Sigmoid colon (tissue), 7 donors: ENCODE results near the gene PIK3R6. TPM values are rescaled to one million over a fixed set of nuclear protein-coding genes. Genes with fewer than 3 reads are reported as not detected.

Source experiments
- DNase-seq: peaks from one replicate; pipeline ENCODE4 v3.0.0-alpha.2; 2019
- H3K27ac ChIP-seq, 4 donors: fragments of 200-600 bp; sonication (generic); one replicate each; pipeline ENCODE4 v1.5.1; 2016 to 2019; ENCODE audit warnings: mild to moderate bottlenecking in 1 of 4
- H3K27me3 ChIP-seq, 3 donors: fragments of 200-600 bp; sonication (generic); one replicate each; pipeline ENCODE4 v1.5.1; 2019; ENCODE audit warnings: mild to moderate bottlenecking in 1 of 3
- H3K36me3 ChIP-seq, 4 donors: fragments of 200-600 bp; sonication (generic); one replicate each; pipeline ENCODE4 v1.5.1; 2016 to 2019
- H3K4me1 ChIP-seq, 4 donors: fragments of 200-600 bp; sonication (generic); one replicate each; pipeline ENCODE4 v1.5.1; 2017 to 2019
- H3K4me3 ChIP-seq, 4 donors: fragments of 200-600 bp; sonication (generic); one replicate each; pipeline ENCODE4 v1.5.1; 2017 to 2019; ENCODE audit warnings: mild to moderate bottlenecking in 2 of 4, moderate library complexity in 1 of 4
- H3K9me3 ChIP-seq, 4 donors: fragments of 200-600 bp in 3 of 4; sonication (generic) in 3 of 4; one replicate each; pipeline versions ENCODE4 v1.5.1 to v1.6.1; 2013 to 2019
- CTCF ChIP-seq, 4 experiments: fragments of 450-650 bp in 3 of 4; fragments of 200-600 bp in 1 of 4; IDR thresholded peaks; one replicate each; pipeline ENCODE4 v1.5.1; 2016 to 2019; ENCODE audit warnings: antibody characterized with exemption in 4 of 4, mild to moderate bottlenecking in 3 of 4, moderate library complexity in 2 of 4
- EP300 ChIP-seq, 4 donors: sonication (generic); formaldehyde crosslinking; IDR thresholded peaks; one replicate each; pipeline ENCODE4 v1.6.1; 2017; ENCODE audit warnings: antibody characterized with exemption in 4 of 4
- POLR2A ChIP-seq, 2 donors: fragments of 450-650 bp; IDR thresholded peaks; one replicate each; pipeline ENCODE4 v1.6.1; 2016; ENCODE audit warnings: antibody characterized with exemption in 2 of 2, mild to moderate bottlenecking in 2 of 2, moderate library complexity in 2 of 2
- POLR2AphosphoS5 ChIP-seq, 4 donors: sonication (generic); formaldehyde crosslinking; IDR thresholded peaks; one replicate each; pipeline ENCODE4 v1.6.1; 2017; ENCODE audit warnings: antibody characterized with exemption in 4 of 4
- WGBS, 2 donors: extraction: QIAGEN DNeasy Blood & Tissue Kit; methylation state at CpG; one replicate each; pipeline ENCODE4 v1.1.7; 2013; 5-methylcytosine and 5-hydroxymethylcytosine counted together
- intact Hi-C: fragments of 100-400 bp; cut with DNase I; formaldehyde crosslinking; loops from one replicate; pipeline ENCODE4 v1.15.1; 2023
- polyA plus RNA-seq, 3 donors: library from polyadenylated mRNA; stranded (reverse); fragments of 200-250 nt; gene quantifications; one replicate each; pipeline ENCODE4 v1.2.3, GENCODE V29; 2013
- total RNA-seq, 4 donors: library from RNA; depleted of rRNA; stranded (reverse); fragments of >200 nt; gene quantifications; one replicate each; pipeline ENCODE4 v1.1.0, GENCODE V29; 2016
- donor health status: healthy with polysubstance abuse.
- donor health status: Bipolar disorder and iron deficiency.
- donor health status: healthy.

Gene PIK3R6
- total and polyA plus RNA-seq, 7 donors: 0.54 to 1.2 (median 0.77) TPM; not detected in 2

DNA sequence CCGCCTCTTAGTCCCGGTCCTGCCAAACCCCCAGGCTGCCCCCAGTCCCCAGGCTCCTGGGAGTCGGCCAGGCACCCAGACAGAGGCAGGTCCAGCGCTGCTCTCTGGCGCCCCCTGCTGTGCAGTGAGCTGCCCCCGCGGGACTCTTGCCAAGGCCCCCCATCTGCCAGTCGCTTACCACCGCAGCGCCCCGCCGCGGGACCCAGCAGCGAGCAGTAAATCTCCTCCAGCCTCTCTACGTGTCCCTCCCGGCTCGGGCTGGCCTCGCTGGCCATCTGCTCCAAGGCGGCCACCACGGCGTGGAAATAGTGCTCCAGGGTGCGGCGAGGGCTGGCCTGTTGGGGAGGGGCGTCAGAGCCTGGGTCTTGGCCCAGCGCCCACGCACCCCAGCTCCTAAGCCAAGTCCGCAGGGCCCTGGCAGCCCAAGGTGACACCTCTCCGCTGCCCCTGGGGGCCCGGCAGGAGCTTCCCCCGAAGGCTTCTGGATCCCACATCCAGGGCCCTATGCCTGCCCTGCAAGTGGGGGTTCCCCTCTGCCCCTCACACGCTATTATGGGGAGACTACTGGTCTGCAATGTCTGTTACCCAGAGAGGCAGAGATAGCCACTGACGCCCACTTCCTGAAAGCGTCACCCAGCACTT is 34.6 kb downstream of the PIK3R6 start:
- no peak for TF ChIP-seq POLR2A (IDR thresholded peaks at IDR 0.05)
- peak in 1 of 4 experiments; percentile 25 for TF ChIP-seq CTCF (IDR thresholded peaks at IDR 0.05)
- TF ChIP-seq EP300 (IDR thresholded peaks at IDR 0.05): no peak
- H3K27me3 ChIP-seq: peaks cover 0 to 57% (median 19%) of the 10 kb centered on the region in 3 donors
- H3K4me3 ChIP-seq: no peak overlapping the region
- intact Hi-C loops: no loop called here
- H3K9me3 ChIP-seq: no peaks in the 10 kb centered on the region
- H3K36me3 ChIP-seq: no peaks in the 10 kb centered on the region
- H3K27ac ChIP-seq: no peak overlapping the region
- no peaks in the 10 kb centered on the region for H3K4me1 ChIP-seq
- no peak for DNase-seq
- WGBS, 2 donors: 32 to 67% methylated on average over 33 of the region's 33 CpGs

DNA sequence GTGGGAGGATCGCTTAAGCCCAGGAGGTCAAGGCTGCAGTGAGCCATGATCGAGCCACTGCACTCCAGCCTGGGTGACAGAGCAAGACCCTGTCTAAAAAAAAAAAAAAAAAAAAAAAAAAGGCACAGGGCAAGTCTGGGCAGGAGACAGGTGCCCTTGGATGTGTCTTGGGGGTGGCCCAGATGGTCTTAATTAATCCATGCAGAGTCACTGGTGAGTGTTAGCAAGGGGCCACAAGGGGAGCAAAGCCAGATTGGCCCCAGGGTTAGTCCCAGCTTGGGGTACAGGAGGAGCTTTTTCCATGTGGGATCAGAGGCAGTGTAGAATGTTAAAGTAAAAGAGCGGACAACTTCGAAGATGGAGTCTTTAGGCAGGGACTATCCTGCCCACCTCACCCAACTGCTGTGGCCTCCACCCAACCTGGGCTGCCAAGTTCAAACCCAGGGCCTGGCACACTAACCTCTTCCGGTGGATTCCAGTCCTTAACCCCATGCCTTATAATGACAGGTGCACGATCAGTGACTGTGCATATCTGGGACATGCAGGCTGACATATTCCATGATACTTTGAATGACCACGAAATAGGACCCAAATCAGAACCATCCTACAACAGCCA is 36.1 kb downstream of the PIK3R6 start:
- Histone ChIP-seq H3K27ac (no peak overlapping the region), H3K4me3 (no peak overlapping the region), H3K4me1 (no peaks in the 10 kb centered on the region), H3K36me3 (no peaks in the 10 kb centered on the region), H3K9me3 (no peaks in the 10 kb centered on the region), H3K27me3 (peaks cover 0 to 45% (median 19%) of the 10 kb centered on the region in 3 donors)
- TF ChIP-seq POLR2AphosphoS5 (IDR thresholded peaks at IDR 0.05): no peak
- TF ChIP-seq CTCF (IDR thresholded peaks at IDR 0.05): no peak
- TF ChIP-seq EP300 (IDR thresholded peaks at IDR 0.05): no peak
- no peak for TF ChIP-seq POLR2A (IDR thresholded peaks at IDR 0.05)
- 84 to 89% methylated on average over 7 of the region's 7 CpGs for WGBS, 2 donors
- intact Hi-C loops: no loop called here
- no peak for DNase-seq

DNA sequence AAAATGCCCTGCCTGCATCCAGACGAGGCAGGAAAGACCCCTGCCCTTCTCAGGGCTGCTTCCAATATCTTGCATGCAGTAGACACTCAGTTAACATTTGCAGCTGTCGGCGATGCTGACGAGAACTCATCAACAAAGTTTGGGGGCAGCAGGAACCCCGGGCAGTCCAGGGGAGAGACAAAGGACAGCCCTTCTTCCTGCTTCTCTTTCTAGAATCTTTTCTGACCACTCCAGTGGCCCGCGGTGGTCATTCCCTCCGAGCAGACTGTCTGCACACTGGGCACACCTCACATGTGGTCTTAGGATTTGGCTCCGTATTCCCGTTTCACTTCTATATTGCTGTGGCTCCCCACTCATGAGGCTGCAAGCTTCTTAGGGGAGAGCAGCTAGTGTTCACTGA is 37.3 kb downstream of the PIK3R6 start:
- no peaks in the 10 kb centered on the region for H3K9me3 ChIP-seq
- no peak overlapping the region for H3K4me3 ChIP-seq
- H3K27me3 ChIP-seq: peaks cover 0 to 36% (median 19%) of the 10 kb centered on the region in 3 donors
- no peaks in the 10 kb centered on the region for H3K36me3 ChIP-seq
- TF ChIP-seq CTCF (IDR thresholded peaks at IDR 0.05) (no peak), POLR2AphosphoS5 (IDR thresholded peaks at IDR 0.05) (no peak), POLR2A (IDR thresholded peaks at IDR 0.05) (no peak), EP300 (IDR thresholded peaks at IDR 0.05) (no peak)
- no peak for DNase-seq
- intact Hi-C loops: no loop called here
- H3K4me1 ChIP-seq: no peaks in the 10 kb centered on the region
- H3K27ac ChIP-seq: no peak overlapping the region
- WGBS, 2 donors: 81 to 86% methylated on average over 10 of the region's 10 CpGs

DNA sequence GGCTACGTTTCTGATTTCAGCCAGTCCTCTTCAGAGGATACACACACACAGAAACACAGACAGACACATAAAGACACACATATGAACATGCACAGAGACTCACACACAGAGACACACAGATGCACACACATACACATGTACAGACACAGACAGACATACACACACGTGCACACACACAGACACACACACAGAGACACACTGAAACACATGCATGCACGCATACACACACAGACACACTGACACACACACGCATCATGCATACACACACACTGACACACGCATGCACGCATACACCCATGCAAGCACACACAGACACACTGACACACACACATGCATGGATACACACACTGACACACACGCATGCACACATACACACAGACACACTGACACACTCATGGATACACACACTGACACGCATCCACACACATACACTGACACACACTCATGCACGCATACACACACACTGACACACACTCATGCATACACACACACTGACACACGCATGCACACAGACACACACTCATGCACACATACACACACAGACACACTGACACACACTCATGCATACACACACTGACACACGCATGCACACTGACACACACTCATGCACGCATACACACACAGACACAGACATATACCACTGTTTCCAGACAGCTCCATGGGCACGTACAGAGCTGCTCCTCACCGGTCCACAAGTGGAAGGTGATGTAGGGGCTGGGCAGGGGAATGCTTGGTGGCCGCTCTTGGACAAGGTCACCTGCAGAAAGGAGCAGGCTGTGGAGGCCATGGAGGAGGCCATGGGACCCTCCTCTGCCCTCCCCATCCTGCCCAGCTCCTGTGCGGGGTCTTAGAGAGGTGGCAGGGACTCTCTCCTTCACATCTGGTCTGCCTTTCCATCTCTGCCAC is 38.2 kb downstream of the PIK3R6 start:
- no peak for DNase-seq
- intact Hi-C loops: no loop called here
- TF ChIP-seq POLR2AphosphoS5 (IDR thresholded peaks at IDR 0.05) (no peak), CTCF (IDR thresholded peaks at IDR 0.05) (no peak), EP300 (IDR thresholded peaks at IDR 0.05) (no peak), POLR2A (IDR thresholded peaks at IDR 0.05) (no peak)
- 88 to 93% methylated on average over 16 of the region's 16 CpGs for WGBS, 2 donors
- H3K27ac ChIP-seq: no peak overlapping the region
- H3K4me3 ChIP-seq: no peak overlapping the region
- no peaks in the 10 kb centered on the region for H3K36me3 ChIP-seq
- H3K27me3 ChIP-seq: peaks cover 0 to 36% (median 19%) of the 10 kb centered on the region in 3 donors
- no peaks in the 10 kb centered on the region for H3K4me1 ChIP-seq
- H3K9me3 ChIP-seq: no peaks in the 10 kb centered on the region
